ENCODE results near the gene GSTP1. TPM values are rescaled to one million over a fixed set of nuclear protein-coding genes. Genes with fewer than 3 reads are reported as not detected.

Gene GSTP1
- total and polyA plus RNA-seq, 9 of the 15 experiments (the other 6 are each of a cell fraction or from before 2014, with no cell fraction given) = 592 to 2,150 (median 1,204) TPM

GRCh38 chr11:67629386-67630227, 46.0 kb downstream of the GSTP1 start, which contains the start of gene NUDT8 (continued):
- no peak for TF ChIP-seq HOMEZ (CRISPR knock-in tag; IDR thresholded peaks at IDR 0.05)
- TF ChIP-seq, protein P1, sequence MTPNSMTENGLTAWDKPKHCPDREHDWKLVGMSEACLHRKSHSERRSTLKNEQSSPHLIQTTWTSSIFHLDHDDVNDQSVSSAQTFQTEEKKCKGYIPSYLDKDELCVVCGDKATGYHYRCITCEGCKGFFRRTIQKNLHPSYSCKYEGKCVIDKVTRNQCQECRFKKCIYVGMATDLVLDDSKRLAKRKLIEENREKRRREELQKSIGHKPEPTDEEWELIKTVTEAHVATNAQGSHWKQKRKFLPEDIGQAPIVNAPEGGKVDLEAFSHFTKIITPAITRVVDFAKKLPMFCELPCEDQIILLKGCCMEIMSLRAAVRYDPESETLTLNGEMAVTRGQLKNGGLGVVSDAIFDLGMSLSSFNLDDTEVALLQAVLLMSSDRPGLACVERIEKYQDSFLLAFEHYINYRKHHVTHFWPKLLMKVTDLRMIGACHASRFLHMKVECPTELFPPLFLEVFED (CRISPR knock-in tag; conservative IDR thresholded peaks at IDR 0.05) = no peak
- TF ChIP-seq ZFP36 (IDR thresholded peaks at IDR 0.05; ENCODE audit: low read depth, low read length, partially characterized antibody) = no peak
- 0 out of 2 replicates have a peak, but pooled peaks have one; percentile 69 for TF ChIP-seq ZNF830 (CRISPR knock-in tag; IDR thresholded peaks at IDR 0.05)
- no peak for TF ChIP-seq GTF3C2 (IDR thresholded peaks at IDR 0.05; ENCODE audit: borderline replicate concordance, extremely low read depth, insufficient read length)
- TF ChIP-seq FOXJ2 (tag; IDR thresholded peaks at IDR 0.05) = no peak
- no peak; the same call in 1 of the 2 replicates for TF ChIP-seq CAMTA2 (CRISPR knock-in tag; conservative IDR thresholded peaks at IDR 0.05)
- no peak for TF ChIP-seq XRCC4 (IDR thresholded peaks at IDR 0.05; ENCODE audit: extremely low read depth, insufficient read depth, insufficient read length)
- no peak for TF ChIP-seq SIX5 (IDR thresholded peaks at IDR 0.05; ENCODE audit: borderline replicate concordance in 1 of 2, insufficient read depth in 1 of 2, low read depth in 1 of 2, low read length in 2 of 2)
- TF ChIP-seq KLF13 (tag; IDR thresholded peaks at IDR 0.05; ENCODE audit: borderline replicate concordance, low read depth) = peak; percentile 81; the same call in 1 of the 2 replicates
- no peak for TF ChIP-seq POLR2AphosphoS2 (IDR thresholded peaks at IDR 0.05; ENCODE audit: low read length)
- TF ChIP-seq TAF7 (tag; IDR thresholded peaks at IDR 0.05) = no peak
- TF ChIP-seq CBX3 (IDR thresholded peaks at IDR 0.05; ENCODE audit: borderline replicate concordance in 1 of 2, low read length in 2 of 2) = peak in 1 of 2 experiments; percentile 79; a peak in 2 of 3 replicates
- TF ChIP-seq, protein P2, sequence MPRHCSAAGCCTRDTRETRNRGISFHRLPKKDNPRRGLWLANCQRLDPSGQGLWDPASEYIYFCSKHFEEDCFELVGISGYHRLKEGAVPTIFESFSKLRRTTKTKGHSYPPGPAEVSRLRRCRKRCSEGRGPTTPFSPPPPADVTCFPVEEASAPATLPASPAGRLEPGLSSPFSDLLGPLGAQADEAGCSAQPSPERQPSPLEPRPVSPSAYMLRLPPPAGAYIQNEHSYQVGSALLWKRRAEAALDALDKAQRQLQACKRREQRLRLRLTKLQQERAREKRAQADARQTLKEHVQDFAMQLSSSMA (CRISPR knock-in tag; IDR thresholded peaks at IDR 0.05) = peak; percentile 72; the same call in 1 of the 2 replicates
- TF ChIP-seq USF2 (CRISPR knock-in tag; IDR thresholded peaks at IDR 0.05) = no peak
- no peak; a peak in 1 of 4 replicates for TF ChIP-seq ZNF639 (CRISPR knock-in tag; conservative IDR thresholded peaks at IDR 0.05 in 1 of 2, IDR thresholded peaks at IDR 0.05 in 1 of 2)
